Vagina (tissue), 2 donors: Measurements from ENCODE around the gene CTAGE9. TPM values are rescaled to one million over a fixed set of nuclear protein-coding genes. Genes with fewer than 3 reads are reported as not detected.
"Not testable (repeated sequence)": the region's sequence is repeated elsewhere in the genome, so short reads cannot be mapped to it uniquely, and the experiment has no call there.

Experiments
- DNase-seq, 2 donors: peaks; one replicate each; pipeline ENCODE4 v3.0.0-alpha.2; 2017; ENCODE audit errors: extremely low spot score in 2 of 2
- H3K27ac ChIP-seq: fragments of 200-600 bp; sonication (generic); one replicate; pipeline ENCODE4 v1.5.1; 2019
- H3K27me3 ChIP-seq: fragments of 200-600 bp; sonication (generic); one replicate; pipeline ENCODE4 v1.5.1; 2019
- H3K36me3 ChIP-seq, 2 donors: fragments of 200-600 bp; sonication (generic); one replicate each; pipeline ENCODE4 v1.5.1; 2017 to 2019
- H3K4me1 ChIP-seq: fragments of 200-600 bp; sonication (generic); one replicate; pipeline ENCODE4 v1.5.1; 2019
- H3K4me3 ChIP-seq, 2 donors: fragments of 200-600 bp; sonication (generic); 1 replicate in 1 of 2; 2 replicates in 1 of 2; pipeline ENCODE4 v1.5.1; 2016 to 2019
- H3K9me3 ChIP-seq: fragments of 200-600 bp; sonication (generic); one replicate; pipeline ENCODE4 v1.5.1; 2019
- POLR2A ChIP-seq, 2 donors: fragments of 450-650 bp; IDR thresholded peaks; one replicate each; pipeline ENCODE4 v1.6.1; 2017; ENCODE audit warnings: antibody characterized with exemption in 2 of 2, mild to moderate bottlenecking in 2 of 2, moderate library complexity in 2 of 2
- POLR2AphosphoS5 ChIP-seq, 2 donors: sonication (generic); formaldehyde crosslinking; IDR thresholded peaks; one replicate each; pipeline ENCODE4 v1.9.0; 2017; ENCODE audit warnings: antibody characterized with exemption in 2 of 2, mild to moderate bottlenecking in 2 of 2, low read depth in 1 of 2; ENCODE audit not compliant: insufficient read depth in 1 of 2
- intact Hi-C: fragments of 100-400 bp; cut with DNase I; formaldehyde crosslinking; loops from one replicate; pipeline ENCODE4 v1.15.1; 2023
- total RNA-seq: library from RNA; depleted of rRNA; stranded (reverse); fragments of >200 nt; gene quantifications from one replicate; pipeline ENCODE4 v1.2.3, GENCODE V29; 2016
- TF ChIP-seq, protein P1 (sequence below), 3 experiments: fragments of 450-650 bp in 2 of 3; fragments of 200-600 bp in 1 of 3; sonication (generic) in 1 of 3; IDR thresholded peaks; one replicate each; pipeline ENCODE4 v1.5.1; 2017 to 2019; ENCODE audit warnings: antibody characterized with exemption in 3 of 3, mild to moderate bottlenecking in 2 of 3, moderate library complexity in 2 of 3

Gene CTAGE9
- total RNA-seq, 1 donor from 2014 or later, result not detected

DNA sequence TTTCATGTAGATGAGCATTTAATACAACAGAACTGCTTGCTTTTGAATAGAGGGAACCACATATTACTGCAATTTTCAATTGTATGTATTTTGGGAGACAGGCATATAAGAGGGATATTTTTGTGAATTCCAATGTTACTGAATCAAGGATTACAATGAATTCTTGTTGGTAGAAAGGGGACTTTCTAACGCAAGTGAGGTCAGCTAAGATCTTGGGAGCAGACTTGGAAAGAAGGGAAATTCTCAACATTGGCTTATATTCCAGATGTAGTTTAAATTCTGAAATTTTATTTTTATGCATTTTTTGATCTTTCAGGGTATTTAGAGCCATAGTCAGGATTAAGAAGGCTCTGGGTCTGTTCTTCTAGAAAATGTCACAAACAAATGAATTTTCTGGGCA, 43.3 kb upstream of the CTAGE9 start:
- intact Hi-C loops, result no loop called here

GRCh38 chr6:131751012-131751715, 40.3 kb upstream of the CTAGE9 start:
- H3K4me1 ChIP-seq, H3K4me3 ChIP-seq, DNase-seq, H3K27ac ChIP-seq, H3K36me3 ChIP-seq, H3K27me3 ChIP-seq, H3K9me3 ChIP-seq, intact Hi-C loops: not testable (repeated sequence)

More for the DNA sequence above, 43.3 kb upstream of the CTAGE9 start:
- H3K27me3 ChIP-seq, result no peaks in the 10 kb centered on the region
- H3K4me3 ChIP-seq, result no peak overlapping the region
- TF ChIP-seq, protein P1, sequence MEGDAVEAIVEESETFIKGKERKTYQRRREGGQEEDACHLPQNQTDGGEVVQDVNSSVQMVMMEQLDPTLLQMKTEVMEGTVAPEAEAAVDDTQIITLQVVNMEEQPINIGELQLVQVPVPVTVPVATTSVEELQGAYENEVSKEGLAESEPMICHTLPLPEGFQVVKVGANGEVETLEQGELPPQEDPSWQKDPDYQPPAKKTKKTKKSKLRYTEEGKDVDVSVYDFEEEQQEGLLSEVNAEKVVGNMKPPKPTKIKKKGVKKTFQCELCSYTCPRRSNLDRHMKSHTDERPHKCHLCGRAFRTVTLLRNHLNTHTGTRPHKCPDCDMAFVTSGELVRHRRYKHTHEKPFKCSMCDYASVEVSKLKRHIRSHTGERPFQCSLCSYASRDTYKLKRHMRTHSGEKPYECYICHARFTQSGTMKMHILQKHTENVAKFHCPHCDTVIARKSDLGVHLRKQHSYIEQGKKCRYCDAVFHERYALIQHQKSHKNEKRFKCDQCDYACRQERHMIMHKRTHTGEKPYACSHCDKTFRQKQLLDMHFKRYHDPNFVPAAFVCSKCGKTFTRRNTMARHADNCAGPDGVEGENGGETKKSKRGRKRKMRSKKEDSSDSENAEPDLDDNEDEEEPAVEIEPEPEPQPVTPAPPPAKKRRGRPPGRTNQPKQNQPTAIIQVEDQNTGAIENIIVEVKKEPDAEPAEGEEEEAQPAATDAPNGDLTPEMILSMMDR (IDR thresholded peaks at IDR 0.05), result no peak
- no peak for TF ChIP-seq POLR2A (IDR thresholded peaks at IDR 0.05)
- no peak for TF ChIP-seq POLR2AphosphoS5 (IDR thresholded peaks at IDR 0.05; ENCODE audit: insufficient read depth in 1 of 2, low read depth in 1 of 2)
- DNase-seq, result no peak
- no peaks in the 10 kb centered on the region for H3K36me3 ChIP-seq
- H3K4me1 ChIP-seq, result no peaks in the 10 kb centered on the region
- no peaks in the 10 kb centered on the region for H3K9me3 ChIP-seq
- no peak overlapping the region for H3K27ac ChIP-seq

GRCh38 chr6:131749023-131749422, 38.2 kb upstream of the CTAGE9 start:
- Histone ChIP-seq H3K4me3 (no peak overlapping the region), H3K27me3 (no peaks in the 10 kb centered on the region), H3K27ac (no peak overlapping the region), H3K36me3 (no peaks in the 10 kb centered on the region), H3K4me1 (no peaks in the 10 kb centered on the region), H3K9me3 (no peaks in the 10 kb centered on the region)
- TF ChIP-seq POLR2AphosphoS5 (IDR thresholded peaks at IDR 0.05; ENCODE audit: insufficient read depth in 1 of 2, low read depth in 1 of 2) (no peak), POLR2A (IDR thresholded peaks at IDR 0.05) (no peak)
- TF ChIP-seq, protein P1 (IDR thresholded peaks at IDR 0.05), result no peak
- no peak for DNase-seq
- intact Hi-C loops, result no loop called here

GRCh38 chr6:131747821-131748353, 37.1 kb upstream of the CTAGE9 start:
- no peaks in the 10 kb centered on the region for H3K27me3 ChIP-seq
- H3K9me3 ChIP-seq, result no peaks in the 10 kb centered on the region
- DNase-seq, result no peak
- no peak for TF ChIP-seq POLR2A (IDR thresholded peaks at IDR 0.05)
- TF ChIP-seq, protein P1 (IDR thresholded peaks at IDR 0.05), result no peak
- TF ChIP-seq POLR2AphosphoS5 (IDR thresholded peaks at IDR 0.05; ENCODE audit: insufficient read depth in 1 of 2, low read depth in 1 of 2), result no peak
- no peak overlapping the region for H3K4me3 ChIP-seq
- no peaks in the 10 kb centered on the region for H3K4me1 ChIP-seq
- H3K27ac ChIP-seq, result no peak overlapping the region
- no peaks in the 10 kb centered on the region for H3K36me3 ChIP-seq
- intact Hi-C loops, result no loop called here

- no peaks in the 10 kb centered on the region for H3K4me1 ChIP-seq
- H3K9me3 ChIP-seq, result no peaks in the 10 kb centered on the region
- no peak for TF ChIP-seq POLR2AphosphoS5 (IDR thresholded peaks at IDR 0.05; ENCODE audit: insufficient read depth in 1 of 2, low read depth in 1 of 2)
- TF ChIP-seq, protein P1 (IDR thresholded peaks at IDR 0.05), result no peak
- TF ChIP-seq POLR2A (IDR thresholded peaks at IDR 0.05), result no peak
- intact Hi-C loops, result no loop called here
- no peak for DNase-seq
- no peaks in the 10 kb centered on the region for H3K36me3 ChIP-seq
- no peak overlapping the region for H3K4me3 ChIP-seq
- H3K27ac ChIP-seq, result no peak overlapping the region
- H3K27me3 ChIP-seq, result no peaks in the 10 kb centered on the region
Observed at GRCh38 chr6:131745476-131745875, 34.7 kb upstream of the CTAGE9 start.
